ENCODE results near the gene CCL23. TPM values are rescaled to one million over a fixed set of nuclear protein-coding genes. Genes with fewer than 3 reads are reported as not detected.

CCL23 gene
- total RNA-seq, 3 donors from 2014 or later (not counting 1 experiment from before 2014, with no cell fraction given): 0.68 to 0.80 TPM; not detected in 1

GRCh38 chr17:36055171-36055570 is 37.4 kb upstream of the CCL23 start:
- Mint-ChIP-seq H3K4me3 (no peak overlapping the region), H3K27me3 (ENCODE audit: low read depth in 2 of 2) (no peaks in the 10 kb centered on the region), H3K4me1 (peaks cover 16 to 20% of the 10 kb centered on the region in 2 donors), H3K9me3 (no peaks in the 10 kb centered on the region), H3K36me3 (peaks cover 20% of the 10 kb centered on the region), H3K27ac (no peak overlapping the region)
- H3K27me3 ChIP-seq (ENCODE audit: control insufficient read depth, insufficient read depth, low read length): no peaks in the 10 kb centered on the region
- no peak for TF ChIP-seq CTCF (IDR thresholded peaks at IDR 0.05)
- WGBS (ENCODE audit: insufficient coverage): 94% methylated on average over 2 of the region's 2 CpGs
- no peaks in the 10 kb centered on the region for H3K9me3 ChIP-seq (ENCODE audit: control insufficient read depth, insufficient read depth, low read length)
- H3K27ac ChIP-seq (ENCODE audit: low read length): no peak overlapping the region
- H3K4me3 ChIP-seq (ENCODE audit: low read length): no peak overlapping the region
- no peaks in the 10 kb centered on the region for H3K4me1 ChIP-seq (ENCODE audit: control insufficient read depth, insufficient read depth, low read length)
- intact Hi-C loops (cut with micrococcal nuclease): no loop called here
- DNase-seq: no peak
- ATAC-seq: no peak
- no peaks in the 10 kb centered on the region for H3K36me3 ChIP-seq (ENCODE audit: control insufficient read depth, insufficient read depth, low read length)

- H3K4me3 Mint-ChIP-seq: no peak overlapping the region
- H3K4me1 Mint-ChIP-seq: peaks cover 0 to 4% of the 10 kb centered on the region in 2 donors
- H3K36me3 ChIP-seq (ENCODE audit: control insufficient read depth, insufficient read depth, low read length): no peaks in the 10 kb centered on the region
- H3K27me3 ChIP-seq (ENCODE audit: control insufficient read depth, insufficient read depth, low read length): no peaks in the 10 kb centered on the region
- no peak overlapping the region for H3K27ac Mint-ChIP-seq
- ATAC-seq (no peak), DNase-seq (no peak)
- H3K4me1 ChIP-seq (ENCODE audit: control insufficient read depth, insufficient read depth, low read length): no peaks in the 10 kb centered on the region
- TF ChIP-seq CTCF (IDR thresholded peaks at IDR 0.05): no peak
- H3K36me3 Mint-ChIP-seq: peaks cover 40% of the 10 kb centered on the region
- intact Hi-C loops (cut with micrococcal nuclease): no loop called here
- H3K9me3 Mint-ChIP-seq: peaks cover 6 to 7% of the 10 kb centered on the region in 2 donors
- no peak overlapping the region for H3K4me3 ChIP-seq (ENCODE audit: low read length)
- WGBS (ENCODE audit: insufficient coverage): 100% methylated on average over 1 of the region's 2 CpGs
- H3K27ac ChIP-seq (ENCODE audit: low read length): no peak overlapping the region
- H3K9me3 ChIP-seq (ENCODE audit: control insufficient read depth, insufficient read depth, low read length): peaks cover 6% of the 10 kb centered on the region
- no peaks in the 10 kb centered on the region for H3K27me3 Mint-ChIP-seq (ENCODE audit: low read depth in 2 of 2)
These were observed 31.9 kb upstream of the CCL23 start for GRCh38 chr17:36049643-36050042.

- intact Hi-C loops (cut with micrococcal nuclease): no loop called here
- no peak for TF ChIP-seq CTCF (IDR thresholded peaks at IDR 0.05)
These were observed 30.3 kb upstream of the CCL23 start for GRCh38 chr17:36048066-36048465.

GRCh38 chr17:36036235-36036634 is 18.5 kb upstream of the CCL23 start:
- Mint-ChIP-seq H3K27ac (no peak overlapping the region), H3K36me3 (no peaks in the 10 kb centered on the region), H3K4me3 (no peak overlapping the region), H3K27me3 (ENCODE audit: low read depth in 2 of 2) (no peaks in the 10 kb centered on the region), H3K4me1 (peaks cover 9% of the 10 kb centered on the region in 2 donors), H3K9me3 (no peaks in the 10 kb centered on the region)
- no peak overlapping the region for H3K4me3 ChIP-seq (ENCODE audit: low read length)
- H3K36me3 ChIP-seq (ENCODE audit: control insufficient read depth, insufficient read depth, low read length): no peaks in the 10 kb centered on the region
- no peak overlapping the region for H3K27ac ChIP-seq (ENCODE audit: low read length)
- no peaks in the 10 kb centered on the region for H3K9me3 ChIP-seq (ENCODE audit: control insufficient read depth, insufficient read depth, low read length)
- ATAC-seq (no peak), DNase-seq (no peak)
- H3K27me3 ChIP-seq (ENCODE audit: control insufficient read depth, insufficient read depth, low read length): no peaks in the 10 kb centered on the region
- TF ChIP-seq CTCF (IDR thresholded peaks at IDR 0.05): no peak
- intact Hi-C loops (cut with micrococcal nuclease): no loop called here
- H3K4me1 ChIP-seq (ENCODE audit: control insufficient read depth, insufficient read depth, low read length): no peaks in the 10 kb centered on the region
- 80% methylated on average over 3 of the region's 4 CpGs for WGBS (ENCODE audit: insufficient coverage)

More at GRCh38 chr17:36048066-36048465, 30.3 kb upstream of the CCL23 start:
- peaks cover 0 to 4% of the 10 kb centered on the region in 2 donors for H3K4me1 Mint-ChIP-seq
- no peak overlapping the region for H3K4me3 ChIP-seq (ENCODE audit: low read length)
- peaks cover 6 to 7% of the 10 kb centered on the region in 2 donors for H3K9me3 Mint-ChIP-seq
- no peak for DNase-seq
- 100% methylated on average over 2 of the region's 2 CpGs for WGBS (ENCODE audit: insufficient coverage)
- no peaks in the 10 kb centered on the region for H3K4me1 ChIP-seq (ENCODE audit: control insufficient read depth, insufficient read depth, low read length)
- H3K27me3 Mint-ChIP-seq (ENCODE audit: low read depth in 2 of 2): no peaks in the 10 kb centered on the region
- no peaks in the 10 kb centered on the region for H3K36me3 ChIP-seq (ENCODE audit: control insufficient read depth, insufficient read depth, low read length)
- no peak for ATAC-seq
- no peaks in the 10 kb centered on the region for H3K27me3 ChIP-seq (ENCODE audit: control insufficient read depth, insufficient read depth, low read length)
- H3K27ac ChIP-seq (ENCODE audit: low read length): no peak overlapping the region
- peaks cover 6% of the 10 kb centered on the region for H3K9me3 ChIP-seq (ENCODE audit: control insufficient read depth, insufficient read depth, low read length)
- H3K27ac Mint-ChIP-seq: no peak overlapping the region
- no peak overlapping the region for H3K4me3 Mint-ChIP-seq
- peaks cover 40% of the 10 kb centered on the region for H3K36me3 Mint-ChIP-seq

All from natural killer cell (primary cell).